Hematopoietic multipotent progenitor cell treated with erythropoietin and hydrocortisone succinate and interleukin-3 and kit ligand, for 8 days (in vitro differentiated cells): ENCODE data around the gene MEGF6.

Source experiments
- DNase-seq: peaks from one replicate; pipeline ENCODE4 v3.0.0-alpha.2; 2015

Gene MEGF6

DNA sequence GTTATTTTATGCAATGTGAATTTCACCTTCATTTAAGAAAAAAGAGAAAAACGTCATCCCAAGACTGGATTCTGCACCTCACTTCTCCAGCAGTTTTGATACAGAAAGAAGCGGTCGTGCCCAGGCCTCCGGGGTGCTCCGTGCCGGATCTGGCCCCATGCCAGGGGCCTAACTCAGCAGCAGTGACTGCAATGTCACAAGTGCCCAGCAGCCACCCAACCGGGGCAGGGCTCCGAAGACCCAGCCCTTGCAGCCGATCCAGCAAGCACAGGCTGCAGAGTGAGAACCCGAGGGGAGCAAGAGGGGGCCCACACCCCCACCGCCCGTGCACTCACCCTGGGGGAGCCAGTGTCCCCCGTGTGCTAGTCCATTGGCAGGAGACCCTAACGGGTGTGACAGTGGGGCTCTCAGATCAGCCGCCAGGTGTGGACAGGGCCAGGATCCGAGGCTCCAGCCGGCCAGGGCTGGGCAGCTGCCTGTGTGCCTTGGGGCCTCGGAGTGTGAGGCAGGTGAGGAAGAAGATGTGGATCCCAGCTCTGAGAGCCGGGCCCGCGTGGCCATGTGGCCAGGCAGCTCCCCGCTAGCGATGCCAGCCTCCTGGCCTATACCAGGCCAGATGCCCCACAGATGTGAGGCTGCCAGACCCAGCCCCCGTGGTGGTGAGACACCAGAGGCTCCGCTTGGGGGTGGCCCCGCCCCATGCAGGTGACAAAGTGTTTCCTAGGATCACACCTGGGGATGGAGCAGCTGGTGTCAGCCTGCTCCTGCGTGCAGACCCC, 60.6 kb downstream of the MEGF6 start:
- no peak for DNase-seq

GRCh38 chr1:3548895-3549294, 62.4 kb downstream of the MEGF6 start:
- no peak for DNase-seq

- DNase-seq: no peak
Measured at GRCh38 chr1:3548156-3548893, 63.0 kb downstream of the MEGF6 start.

- DNase-seq: no peak
Measured at GRCh38 chr1:3547055-3548005, 64.0 kb downstream of the MEGF6 start.

DNA sequence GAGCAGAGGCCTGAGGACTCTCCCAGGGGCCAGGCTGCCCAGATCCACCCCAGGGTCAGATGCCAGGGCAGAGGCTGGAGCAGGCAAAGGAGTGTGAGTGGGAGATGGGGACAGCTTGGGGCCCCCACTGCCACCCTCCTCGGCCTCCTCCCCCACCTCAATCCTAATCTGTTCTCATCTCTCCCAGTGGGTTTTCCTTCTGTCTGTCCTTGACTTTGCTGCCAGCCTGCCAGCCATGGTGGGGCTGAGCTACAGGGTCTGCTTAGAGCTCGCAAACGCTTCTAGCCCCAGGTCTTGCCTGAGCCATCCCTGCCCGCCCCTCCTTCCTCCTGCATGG, 65.3 kb downstream of the MEGF6 start:
- no peak for DNase-seq

DNA sequence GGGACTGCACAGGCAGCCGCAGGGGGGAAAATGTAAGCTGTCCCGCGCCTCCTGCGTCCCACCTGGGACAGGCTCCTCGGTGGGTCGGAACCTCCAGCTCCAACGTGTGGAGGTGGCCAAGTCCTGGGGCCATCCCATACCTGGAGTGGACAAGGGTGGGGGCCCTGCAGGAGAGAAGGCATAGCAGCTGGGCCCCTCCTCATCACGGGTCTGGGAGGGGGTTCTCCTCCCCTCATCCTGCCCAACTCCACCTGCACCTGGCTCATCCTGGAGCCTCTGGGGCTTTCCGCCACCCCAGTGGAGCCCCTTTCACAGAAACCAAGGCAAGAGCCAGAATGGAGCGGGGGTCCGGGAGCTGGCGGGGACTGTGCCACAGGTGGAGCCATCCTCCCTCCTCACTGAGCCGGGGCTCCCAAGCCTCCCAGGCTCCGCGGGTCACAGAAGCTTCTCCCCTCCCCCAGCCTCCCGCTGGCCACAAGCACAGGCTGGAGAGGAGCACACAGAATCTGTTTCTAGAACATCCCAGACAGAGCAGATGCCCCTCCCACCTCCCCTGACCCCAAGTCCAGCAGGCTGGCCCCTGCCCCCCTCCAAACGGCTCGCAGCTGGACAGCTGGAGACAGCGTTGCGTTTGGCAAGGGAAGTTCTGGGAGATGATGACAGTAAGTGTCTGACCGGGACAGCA, 65.8 kb downstream of the MEGF6 start:
- no peak for DNase-seq

- no peak for DNase-seq
Measured at GRCh38 chr1:3544040-3544977, 67.0 kb downstream of the MEGF6 start.

DNA sequence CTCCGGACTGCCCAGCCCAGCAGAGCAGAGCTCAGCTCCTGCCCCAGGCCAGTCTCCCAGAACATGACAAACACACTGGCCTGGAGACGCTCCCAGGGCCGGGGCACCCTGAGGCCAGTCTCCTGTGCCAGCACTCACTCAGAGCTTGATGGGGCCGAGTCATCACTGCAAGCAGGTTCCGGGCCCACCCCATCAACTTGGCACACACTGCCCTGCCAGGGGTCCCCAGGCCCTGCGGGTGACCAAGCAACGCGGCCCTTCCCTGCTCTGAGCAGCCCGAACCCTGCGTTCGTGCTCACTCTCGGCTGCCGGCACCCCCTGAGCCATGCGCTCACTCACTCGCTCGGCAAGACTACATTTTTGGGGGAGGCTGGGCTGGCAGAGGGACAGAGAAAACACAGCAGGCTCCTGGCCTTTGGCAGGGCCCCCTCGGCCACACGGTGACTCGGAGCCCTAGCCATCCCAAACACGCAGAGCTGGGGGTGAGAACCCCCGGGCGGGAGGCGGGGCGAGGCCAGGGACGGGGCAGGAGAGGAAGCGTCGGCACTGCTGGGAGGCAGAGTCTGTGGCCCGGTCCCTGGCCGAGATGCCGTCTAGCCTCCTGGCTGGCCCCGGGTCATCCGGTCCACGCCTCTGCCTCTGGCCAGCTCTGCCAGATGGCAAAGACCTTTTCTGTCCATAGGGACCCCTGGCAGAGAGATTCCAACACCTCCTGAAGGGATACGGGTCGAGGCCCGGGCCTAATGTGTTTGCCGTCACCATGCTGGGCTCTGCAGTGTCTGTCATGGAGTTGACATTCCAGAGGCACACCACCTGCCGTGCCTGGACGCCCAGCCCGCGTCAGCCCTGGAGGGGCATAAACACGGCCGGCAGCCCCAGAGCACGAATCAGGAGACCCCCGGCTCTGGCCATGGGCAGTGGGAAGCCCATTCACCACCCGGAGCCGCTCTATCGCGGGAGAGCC, 68.0 kb downstream of the MEGF6 start:
- DNase-seq: no peak

GRCh38 chr1:3542676-3543075, 68.6 kb downstream of the MEGF6 start:
- DNase-seq: no peak

- DNase-seq: no peak
Measured at GRCh38 chr1:3541936-3542335, 69.4 kb downstream of the MEGF6 start.

DNA sequence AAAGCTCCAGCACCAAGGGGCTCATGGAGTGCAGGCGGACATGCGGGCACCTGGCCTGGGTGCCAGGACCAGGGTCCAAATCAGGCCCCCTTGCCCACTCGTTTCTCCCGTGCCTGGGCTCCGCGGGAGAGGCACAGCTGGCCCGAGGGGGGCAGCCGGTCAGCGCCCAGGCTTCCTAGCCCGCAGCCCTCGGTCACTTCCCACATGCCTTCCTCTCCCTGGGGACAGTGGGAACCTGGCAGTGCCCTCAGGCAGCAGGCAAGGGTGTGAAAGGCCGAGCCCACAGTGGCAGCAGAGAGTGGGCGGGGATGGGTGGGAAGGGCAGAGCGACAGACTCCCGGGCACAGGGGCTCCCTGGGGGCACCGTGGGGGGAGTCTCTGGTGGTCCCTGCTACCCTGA, 69.8 kb downstream of the MEGF6 start:
- no peak for DNase-seq

DNA sequence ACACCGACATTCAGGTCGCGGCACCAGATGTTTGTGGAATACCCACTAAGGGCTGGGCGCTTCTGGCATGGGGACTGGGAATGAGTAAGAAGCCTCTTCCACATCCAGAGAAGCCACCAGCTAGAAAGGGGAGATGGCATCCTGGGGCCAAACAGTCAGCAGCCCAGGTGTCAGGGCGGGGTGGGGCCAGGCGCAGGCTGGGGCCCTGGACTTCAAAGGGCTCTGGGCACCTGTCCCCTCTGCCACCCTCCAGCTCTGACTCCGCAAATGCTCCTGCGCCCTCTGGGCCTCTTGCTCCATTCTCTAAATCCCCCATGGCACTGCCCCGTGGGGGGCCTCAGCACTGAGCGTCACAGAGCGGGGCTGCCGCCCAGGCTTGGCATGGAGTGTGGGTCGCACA, 70.4 kb downstream of the MEGF6 start:
- no peak for DNase-seq

DNA sequence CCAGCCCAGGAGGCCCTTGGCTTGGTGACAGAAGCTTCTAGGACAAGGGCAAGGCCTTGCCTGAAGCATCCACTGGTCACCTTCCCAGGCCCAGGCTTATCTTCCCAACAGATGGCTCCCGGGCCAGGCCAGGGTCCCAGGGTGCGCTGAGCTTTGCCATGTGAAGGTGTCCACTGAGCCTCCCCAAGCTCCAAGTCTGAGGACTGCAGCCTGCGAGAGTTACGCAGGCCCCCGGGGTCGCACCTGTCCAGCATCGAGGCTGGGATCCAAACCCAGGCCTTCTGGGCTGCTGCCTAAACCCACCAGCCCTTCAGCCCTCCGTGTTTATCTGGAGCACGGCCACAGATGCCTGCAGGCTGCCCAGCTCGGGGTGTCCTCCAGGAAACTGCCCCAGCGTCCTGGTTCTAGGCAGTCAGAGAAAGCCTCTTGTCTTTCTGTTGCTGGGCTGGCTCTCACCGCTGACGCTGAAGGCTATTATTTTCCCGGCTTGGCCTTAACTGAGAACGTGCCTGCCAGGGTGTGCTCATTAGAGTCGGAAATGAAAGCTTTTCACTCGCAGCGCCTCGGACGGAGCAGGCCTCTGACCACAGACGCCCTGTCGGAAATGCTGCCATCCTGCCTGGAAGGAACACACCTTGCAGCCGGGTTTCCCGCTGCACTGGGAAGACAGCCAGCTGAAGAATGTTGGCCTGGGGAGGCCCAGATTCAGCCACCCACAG, 71.4 kb downstream of the MEGF6 start:
- no peak for DNase-seq

DNA sequence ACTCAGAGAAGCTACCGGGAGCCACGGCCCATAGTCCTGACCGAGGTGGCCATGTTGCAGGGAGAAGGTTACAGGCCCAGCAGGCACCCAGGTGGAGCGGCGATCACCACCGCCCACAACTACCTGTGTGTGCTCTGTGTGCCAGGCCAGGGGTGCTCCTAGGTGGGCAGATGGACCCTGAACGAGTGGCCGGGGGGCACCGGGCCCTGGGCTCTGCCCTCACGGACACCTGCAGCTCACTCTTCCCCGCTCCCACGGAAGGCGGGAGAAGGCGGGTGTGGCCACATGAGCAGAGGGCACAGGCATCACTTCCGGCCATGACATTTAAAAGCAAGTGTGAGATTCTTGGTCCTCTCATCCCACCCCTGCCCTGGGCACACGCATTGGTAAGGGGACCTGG, 73.9 kb downstream of the MEGF6 start:
- DNase-seq: no peak

GRCh38 chr1:3536420-3537195, 74.7 kb downstream of the MEGF6 start:
- DNase-seq: no peak

DNA sequence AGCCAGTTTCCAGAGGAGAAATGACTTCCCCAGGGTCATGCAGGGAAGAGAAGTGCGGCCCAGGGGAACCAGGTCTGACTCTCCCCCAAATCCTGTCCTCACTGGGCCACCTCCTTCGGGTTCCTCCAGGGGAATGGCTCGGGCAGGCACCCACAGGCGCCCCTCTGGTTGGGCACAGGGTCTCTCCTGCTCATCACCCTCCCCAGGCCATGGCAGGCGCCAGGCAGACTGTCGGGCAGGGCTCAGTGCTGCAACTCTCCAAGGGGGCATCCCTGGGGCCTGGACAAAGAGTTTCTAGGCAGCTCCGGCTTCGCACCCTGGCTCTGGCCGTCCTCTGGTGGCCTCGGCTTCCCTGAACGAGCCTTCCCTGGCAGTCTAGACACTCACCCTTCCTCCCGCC, 75.6 kb downstream of the MEGF6 start:
- no peak for DNase-seq

- DNase-seq: no peak
Measured at GRCh38 chr1:3534803-3535637, 76.3 kb downstream of the MEGF6 start.
